Fibroblast of skin of back (primary cell): Measurements from ENCODE around the gene RAB26.
A peak's percentile ranks its signal among the peaks of the same experiment; 100 is the strongest.
"Not testable (repeated sequence)": the region's sequence is repeated elsewhere in the genome, so short reads cannot be mapped to it uniquely, and the experiment has no call there.

Source experiments
- DNase-seq: peaks from one replicate; pipeline ENCODE4 v3.0.0-alpha.2; 2013

Gene RAB26

DNA sequence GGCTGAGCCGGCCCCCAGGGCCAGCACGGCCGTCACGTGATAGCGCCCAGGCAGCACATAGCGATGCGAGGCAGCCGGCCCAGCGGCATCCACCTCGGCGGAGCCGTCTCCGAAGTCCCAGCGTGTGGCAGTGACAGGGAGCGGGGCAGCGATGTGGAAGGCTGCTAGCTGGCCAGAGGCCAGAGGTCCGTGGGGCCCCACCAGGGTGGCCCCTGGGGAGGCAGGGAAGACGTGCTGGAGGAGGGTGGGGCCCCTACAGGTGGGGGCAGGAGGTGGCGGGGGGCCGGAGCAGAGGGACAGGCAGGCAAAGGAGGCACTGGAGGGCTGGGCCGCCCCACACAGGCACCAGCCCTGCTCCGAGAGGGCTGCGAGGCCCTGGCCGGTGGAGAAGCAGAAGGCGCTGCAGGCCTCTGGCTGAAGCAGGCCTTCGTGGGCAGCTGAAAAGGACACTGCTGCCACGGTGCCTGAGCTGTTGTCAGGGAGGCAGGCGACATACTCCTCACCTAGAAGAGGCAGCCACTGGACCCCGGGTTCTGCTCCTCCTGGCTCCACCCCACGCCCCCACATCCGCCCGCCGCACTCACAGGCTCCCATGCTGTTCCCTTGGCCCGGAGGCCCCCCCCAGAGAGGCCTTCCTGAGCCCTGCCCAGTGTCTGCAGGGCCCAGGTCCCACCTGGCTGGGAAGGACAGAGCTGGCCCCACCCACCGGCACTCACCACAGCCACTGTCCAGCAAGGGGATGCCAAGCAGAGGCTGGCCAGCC lies 30.3 kb upstream of the RAB26 start:
- not testable (repeated sequence) for DNase-seq

DNA sequence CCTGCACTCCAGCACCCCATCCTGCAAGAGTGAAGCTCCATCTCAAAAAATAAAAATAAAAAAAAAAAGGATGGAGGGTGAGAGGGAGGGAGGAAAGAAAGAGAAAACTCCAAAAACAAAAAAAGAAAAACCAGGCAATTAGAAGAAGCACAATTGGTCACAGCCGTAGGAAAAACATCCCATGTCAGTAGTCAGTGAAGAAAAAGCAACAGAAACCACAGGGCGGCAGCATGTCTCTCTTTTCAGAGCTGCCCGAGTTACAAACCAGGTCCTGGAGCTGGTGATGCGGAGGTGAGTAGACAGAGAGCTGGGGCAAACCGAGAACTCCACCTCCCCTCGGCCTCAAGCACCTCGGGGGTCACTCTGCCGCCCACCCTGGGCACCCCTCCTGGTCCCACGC lies 27.1 kb upstream of the RAB26 start:
- DNase-seq, result peak; percentile 63

DNA sequence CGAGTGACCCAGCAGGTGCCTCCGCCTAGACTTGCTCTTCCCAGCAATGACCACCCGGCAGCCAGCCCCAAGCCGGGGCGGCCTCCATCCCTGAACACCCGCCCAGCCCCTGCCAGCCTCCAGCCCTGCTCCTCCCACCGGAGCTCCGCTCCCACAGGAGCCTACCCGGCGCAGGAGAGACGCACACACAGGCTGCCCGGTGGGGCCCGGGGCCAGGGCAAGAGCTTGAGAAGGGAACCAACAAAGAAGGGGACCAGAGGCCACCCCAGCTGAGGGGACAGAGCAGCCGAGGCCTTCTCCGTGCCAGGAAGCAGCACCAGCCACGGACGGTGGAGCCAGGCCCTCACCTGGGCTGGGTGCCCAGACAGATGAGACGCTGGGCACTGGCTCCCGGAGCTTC lies 26.6 kb upstream of the RAB26 start:
- DNase-seq, result no peak

DNA sequence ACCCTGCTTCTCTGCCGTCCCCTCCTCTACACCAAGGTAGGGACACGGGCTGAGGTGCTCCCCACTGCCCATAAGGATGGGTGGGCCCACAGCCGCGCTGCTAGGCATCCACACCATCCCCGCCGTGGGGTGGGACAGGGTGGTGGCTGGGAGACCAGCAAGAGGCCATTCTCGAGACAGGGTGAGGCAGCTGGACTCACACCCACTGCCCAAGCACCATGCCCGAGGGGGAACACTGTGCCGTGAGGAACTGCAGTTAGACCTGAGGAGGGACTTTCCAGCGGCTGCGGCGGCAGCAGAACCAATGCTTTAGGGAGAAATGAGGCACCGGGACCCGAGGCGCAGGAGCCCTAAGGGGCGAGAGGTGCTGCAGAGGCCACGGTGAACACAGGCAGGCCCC lies 26.0 kb upstream of the RAB26 start:
- DNase-seq, result no peak

DNA sequence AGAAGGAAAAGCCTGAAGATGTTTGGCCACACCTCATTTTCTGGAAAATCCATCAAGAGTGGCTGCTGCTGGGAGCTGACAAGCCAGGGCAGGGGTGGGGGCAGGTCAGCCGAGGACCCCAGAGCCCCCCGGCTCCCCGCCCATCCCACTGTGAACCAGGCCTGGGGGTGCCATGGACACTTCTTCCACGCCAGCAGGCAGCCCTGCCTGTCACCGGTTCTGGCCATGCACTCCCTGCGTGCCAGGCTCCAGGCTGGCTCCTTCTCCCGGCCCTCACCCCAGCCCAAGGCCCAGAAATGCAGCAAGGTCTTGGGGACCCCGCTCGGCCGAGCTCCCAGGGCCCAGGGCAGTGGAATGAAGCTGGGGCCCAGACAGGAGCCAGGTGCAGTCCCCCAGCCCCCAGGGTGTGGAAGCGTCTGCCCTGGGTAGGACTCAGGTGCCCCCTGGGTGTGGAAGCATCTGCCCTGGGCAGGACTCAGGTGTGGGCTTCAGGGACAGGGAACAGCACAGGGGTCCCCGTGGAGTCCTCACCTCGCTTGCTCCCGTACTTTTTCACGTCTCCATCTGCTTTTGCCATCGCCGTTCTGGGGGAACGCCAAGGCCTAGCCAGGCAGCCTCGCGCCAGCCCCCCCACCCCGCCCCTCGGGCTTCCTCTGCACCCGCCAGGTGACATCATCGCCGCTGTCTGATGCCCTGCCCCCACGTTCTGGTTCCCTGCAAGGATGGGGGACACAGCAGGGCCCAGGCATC lies 25.3 kb upstream of the RAB26 start:
- not testable (repeated sequence) for DNase-seq

DNA sequence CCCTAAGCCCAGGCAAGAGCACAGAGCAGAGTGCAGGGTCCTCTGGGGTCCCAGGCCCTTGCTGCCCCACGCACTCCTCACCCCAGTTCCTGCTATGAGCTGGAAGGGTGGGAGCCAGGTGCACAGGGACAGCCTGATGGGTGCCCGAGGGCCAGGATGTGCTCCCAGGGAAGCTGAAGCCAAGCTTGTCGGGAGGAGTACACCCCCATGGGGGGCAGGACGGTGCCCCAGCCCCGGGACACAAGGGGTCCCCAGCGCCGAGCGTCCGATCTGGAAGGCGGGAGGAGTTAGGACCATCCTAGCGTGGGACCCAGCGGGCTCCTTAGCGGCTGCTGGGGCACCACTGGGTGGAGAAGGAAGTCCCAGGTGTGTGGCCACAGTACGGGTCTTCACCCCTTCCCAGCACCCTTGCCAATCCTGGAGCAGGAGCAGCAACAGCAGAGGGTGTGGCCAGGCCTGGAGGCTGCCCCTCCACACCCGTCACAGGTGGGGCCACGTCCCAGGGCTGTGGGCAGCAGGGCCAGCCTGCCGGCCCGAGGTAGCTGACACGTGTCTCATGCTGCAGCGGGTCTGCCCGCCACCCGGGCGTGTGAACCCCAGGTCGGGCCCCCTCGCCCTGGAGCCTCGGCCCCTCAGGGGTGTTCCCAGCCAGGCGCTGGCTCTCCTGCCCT lies 24.6 kb upstream of the RAB26 start:
- DNase-seq, result not testable (repeated sequence)

DNA sequence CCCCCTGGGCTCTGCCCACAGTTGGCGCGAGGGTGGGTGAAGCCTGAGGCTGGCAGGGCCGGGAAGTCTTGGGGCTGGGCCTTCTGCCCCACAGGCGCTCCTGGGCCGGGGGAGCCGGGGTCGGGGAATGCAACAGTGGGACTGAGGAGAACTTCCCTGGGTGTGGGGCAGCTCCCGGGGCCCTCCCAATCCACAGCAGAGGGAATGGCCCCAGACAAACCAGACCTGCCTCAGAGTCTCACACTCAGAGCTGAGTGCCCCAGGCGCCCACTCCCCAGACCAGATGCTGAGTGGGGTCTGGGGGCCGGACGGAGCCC lies 24.1 kb upstream of the RAB26 start:
- DNase-seq, result not testable (repeated sequence)

DNA sequence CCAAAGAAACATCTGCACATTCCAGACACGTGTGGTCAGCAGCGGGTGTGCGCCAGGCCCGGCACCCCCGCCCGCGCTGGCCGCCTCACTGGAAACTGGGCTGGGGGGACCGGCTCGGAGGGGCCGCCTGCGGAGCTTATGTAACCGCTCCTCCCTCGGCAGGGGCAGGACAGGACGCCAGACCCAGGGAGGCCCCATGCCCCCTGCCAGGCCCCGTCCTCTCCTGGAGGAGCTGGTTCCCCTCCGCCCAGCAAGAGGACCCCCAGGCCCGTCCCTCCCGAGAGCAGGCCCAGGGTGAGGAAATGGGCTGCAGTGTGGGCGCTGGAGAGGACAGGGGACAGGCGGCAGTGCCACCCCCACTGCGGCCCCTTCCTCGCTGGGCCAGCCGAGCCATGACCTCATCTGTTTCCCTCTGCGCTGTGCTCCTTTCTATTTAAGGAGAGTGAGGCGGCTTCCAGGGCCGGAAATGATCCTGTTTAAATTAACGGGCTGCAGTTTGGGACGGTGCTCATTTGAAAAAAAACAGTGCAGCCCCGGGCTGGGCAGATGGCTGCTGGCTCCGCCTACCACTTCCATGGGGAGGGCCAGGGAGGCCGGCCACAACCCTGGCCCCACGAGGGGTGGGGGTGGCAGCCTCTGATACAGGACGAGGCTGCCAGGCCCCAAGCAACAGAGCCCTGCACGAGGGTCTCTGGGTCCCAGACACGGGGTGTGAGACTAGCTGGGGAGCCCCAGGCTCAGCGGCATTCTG lies 23.6 kb upstream of the RAB26 start:
- DNase-seq, result peak; percentile 92

DNA sequence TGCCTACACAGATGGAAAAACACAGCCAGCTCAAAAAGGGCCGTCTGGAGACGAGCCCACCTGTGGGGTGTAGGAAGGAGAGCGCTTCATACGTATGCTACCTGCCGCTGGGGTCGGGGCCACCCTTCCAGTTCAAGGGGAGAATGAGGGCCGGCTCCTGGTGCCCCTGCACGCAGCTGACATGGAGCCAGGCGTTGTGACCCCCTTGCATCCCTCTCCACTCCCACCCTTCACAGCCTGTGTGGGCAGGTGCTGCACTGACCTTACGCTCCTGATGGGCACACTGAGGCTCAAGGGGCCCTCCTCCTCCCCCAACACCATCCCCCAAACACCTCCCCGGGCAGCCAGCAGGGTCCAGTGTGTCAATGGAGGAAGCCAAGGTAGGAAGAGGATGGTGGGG lies 22.8 kb upstream of the RAB26 start:
- DNase-seq, result not testable (repeated sequence)

DNA sequence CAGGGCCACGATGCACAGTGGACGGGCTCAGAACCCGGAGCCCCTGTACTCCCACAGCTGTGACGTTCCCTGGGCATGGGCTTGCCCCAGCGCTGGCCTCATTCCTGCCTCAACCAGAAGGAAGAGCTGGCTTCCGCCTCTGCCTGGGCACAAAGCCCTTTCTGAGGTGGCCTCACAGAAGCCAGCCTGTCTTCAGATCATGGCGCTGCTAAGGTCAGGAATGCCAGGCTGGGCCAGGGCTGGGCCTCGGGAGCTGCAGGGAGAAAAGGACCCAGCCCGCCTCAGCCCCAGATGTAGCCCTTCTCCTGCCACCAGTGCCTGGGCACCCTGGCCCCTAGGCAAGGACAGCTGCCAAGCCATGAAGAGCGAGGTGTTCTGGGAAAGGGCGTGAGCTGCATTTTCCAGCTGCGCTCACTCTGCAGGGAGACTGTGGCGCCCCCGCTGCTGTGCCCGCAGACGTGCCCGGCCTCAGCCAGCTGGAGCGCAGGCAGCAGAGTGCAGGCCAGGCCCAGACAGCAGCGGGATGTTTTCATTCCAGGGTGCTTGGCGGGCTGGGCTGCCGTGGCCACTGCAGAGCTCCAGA lies 22.2 kb upstream of the RAB26 start:
- peak; percentile 53 for DNase-seq

DNA sequence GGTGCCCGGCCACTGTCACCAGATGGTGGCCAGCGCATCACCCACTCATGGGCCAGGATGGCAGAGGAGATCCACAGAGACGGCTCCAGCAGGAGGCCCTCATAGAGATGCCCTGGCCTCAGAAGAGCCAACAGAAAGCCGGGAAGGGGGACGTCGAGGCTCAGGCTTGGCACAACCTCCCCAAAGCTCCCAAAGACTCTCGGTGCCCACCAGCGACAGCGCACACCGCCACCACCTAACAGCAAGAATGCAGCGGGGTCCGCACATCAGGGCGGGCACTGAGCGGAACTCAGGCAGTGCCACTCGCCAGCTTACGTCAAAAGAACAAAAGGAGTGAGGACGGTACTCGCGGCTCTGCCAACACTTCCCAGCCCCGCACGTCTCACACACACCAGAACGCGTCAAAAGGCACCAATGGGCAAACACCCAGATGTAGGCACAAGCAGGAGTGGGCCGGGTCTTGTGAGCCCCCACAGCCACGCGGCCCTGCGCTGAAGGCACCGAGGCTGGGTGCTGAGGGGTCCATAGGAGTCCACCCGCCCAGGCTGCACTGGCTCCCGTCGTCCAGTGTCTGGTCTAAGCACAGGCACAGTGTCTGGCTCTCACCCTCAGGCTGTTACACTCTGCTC lies 21.4 kb upstream of the RAB26 start:
- not testable (repeated sequence) for DNase-seq

DNA sequence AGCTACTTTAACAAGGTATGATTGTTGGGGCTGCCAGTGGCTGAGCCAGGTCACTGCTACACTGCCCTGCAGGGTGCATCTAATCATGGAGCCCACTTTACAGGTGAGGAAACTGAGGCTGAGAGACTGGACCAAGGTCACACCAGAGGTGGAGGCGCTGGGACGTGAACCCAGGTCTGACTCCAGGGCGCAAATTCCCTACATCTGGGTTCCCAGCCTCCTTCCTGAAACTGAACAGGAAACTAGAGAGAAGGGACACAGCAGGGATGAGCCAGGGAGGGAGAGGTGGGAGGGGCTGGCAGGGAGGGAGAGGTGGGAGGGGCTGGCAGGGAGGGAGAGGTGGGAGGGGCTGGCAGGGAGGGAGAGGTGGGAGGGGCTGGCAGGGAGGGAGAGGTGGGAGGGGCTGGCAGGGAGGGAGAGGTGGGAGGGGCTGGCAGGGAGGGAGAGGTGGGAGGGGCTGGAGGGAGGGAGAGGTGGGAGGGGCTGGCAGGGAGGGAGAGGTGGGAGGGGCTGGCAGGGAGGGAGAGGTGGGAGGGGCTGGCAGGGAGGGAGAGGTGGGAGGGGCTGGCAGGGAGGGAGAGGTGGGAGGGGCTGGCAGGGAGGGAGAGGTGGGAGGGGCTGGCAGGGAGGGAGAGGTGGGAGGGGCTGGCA lies 20.7 kb upstream of the RAB26 start:
- DNase-seq, result peak; percentile 75

DNA sequence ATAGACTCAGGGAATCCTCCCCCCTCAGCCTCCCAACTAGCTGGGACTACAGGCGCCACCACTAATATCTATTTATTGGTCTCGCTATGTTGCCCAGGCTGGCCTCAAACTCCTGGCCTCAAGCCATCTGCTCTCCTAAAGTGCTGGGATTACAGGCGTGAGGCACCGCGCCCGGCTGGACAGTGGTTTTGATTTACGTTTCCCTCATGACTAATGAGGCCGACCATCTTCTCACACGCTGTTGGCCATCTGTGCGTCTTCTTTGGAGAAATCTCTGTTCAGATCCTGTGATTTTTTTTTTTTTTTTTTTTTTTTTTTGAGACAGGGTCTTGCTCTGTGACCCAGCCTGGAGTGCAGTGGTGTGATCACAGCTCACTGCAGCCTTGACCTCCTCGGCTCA lies 19.2 kb upstream of the RAB26 start:
- not testable (repeated sequence) for DNase-seq

DNA sequence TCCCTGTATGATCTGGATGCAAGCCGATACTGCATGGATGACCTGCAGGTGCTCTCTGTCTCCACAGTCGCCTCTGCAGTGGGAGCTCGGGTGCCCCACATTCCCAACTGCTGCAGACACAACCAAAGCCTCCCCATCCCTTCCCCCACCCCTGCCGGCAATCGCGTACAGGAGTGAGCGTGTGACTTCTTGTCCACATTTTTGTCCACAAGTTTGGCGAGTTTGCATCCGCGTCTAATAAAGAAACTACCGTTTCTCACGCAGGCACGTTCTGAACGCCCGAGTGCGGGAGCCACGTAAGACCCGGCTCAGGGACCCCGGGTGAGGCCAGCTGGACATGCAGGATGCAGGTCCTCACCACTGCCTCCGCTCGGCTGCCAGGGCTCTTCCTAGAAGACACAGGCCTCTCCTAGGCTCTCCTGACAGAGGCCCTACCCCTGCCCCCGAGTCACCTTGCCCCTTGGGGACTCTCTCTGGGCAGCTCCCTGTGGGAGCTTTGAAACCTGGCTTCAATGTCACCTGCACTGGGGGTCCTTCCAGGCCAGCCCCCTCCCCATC lies 18.5 kb upstream of the RAB26 start:
- DNase-seq, result not testable (repeated sequence)

DNA sequence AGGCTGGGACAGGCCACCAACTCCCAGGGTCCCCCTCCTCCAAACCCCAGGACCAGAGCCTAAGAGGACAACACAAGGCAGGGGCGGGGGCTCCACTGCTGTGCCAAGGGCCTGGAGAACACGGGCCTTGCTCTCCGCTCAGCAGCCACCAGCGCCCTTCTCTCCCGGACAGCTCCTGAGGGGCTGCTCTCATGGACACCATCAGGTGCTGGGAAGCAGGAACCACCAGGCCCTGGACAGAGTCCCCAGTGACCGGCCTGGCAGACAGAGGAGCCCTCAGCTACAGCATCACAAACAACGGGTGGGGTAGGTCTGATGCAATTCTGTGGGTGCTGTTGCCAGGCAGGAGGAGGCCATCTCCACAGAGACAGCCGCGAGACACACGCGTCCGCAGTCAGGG lies 14.6 kb upstream of the RAB26 start:
- DNase-seq, result not testable (repeated sequence)

DNA sequence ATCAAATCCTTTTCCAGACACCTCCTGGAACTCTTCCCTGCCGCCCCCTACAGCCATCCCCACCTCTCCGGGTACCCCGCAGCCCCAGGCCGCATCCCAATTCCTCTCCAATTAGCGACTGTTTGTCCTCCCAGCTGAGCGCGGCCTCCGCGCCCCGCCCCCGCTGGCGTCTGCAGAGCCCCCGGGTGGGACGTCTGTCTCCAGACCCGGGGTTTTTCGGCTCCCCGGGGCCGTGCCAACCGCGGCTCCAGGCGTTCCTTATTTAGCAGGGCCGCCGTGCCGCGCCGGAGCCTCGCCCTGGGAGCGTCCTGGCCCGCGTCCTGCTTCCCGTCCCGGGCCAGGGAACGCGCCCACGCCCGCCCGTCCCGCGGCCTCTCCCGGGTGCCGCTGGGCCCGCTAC lies 13.4 kb upstream of the RAB26 start:
- DNase-seq, result not testable (repeated sequence)

DNA sequence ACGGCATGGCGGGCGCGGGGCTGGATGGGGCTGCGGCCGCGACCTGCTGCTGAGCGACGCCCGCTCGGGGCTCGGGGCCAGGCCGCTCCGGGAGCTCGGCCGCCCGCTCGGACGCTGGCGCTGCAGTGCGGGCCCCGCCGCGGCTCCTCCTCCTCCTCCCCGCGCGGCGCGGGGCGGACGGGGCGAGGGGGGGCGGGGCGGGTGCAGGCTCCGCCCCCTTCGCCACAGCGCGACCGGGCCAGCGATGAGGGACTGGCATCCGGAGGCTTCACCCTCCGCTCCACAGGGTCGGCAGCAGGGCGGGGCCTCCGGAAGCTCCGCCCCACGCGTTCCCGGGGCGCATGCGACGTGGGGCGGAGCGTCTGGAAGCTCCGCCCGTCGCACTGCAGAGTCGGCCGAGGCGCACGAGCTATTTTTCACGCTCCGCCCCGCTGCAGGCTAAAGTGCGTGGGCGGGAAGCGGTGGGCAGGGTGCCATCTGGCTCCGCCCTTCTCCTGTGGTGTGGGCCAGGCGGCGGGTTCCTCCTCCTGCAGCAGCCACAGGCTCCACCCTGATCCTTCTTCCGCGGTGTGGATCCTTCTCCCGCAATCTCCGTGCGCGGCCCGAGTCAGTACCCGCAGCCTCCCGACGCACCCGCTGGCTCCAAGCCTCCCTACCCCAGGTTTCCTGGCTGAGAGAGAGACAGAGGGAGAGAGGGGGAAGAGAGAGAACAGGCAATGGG lies 12.5 kb upstream of the RAB26 start, which contains the start of gene PKD1:
PKD1 (minus strand) TSS at position 129 of the 721 bp plus-strand sequence. CDS start 209 bp downstream, outside the sequence.
- DNase-seq, result peak; percentile 89

DNA sequence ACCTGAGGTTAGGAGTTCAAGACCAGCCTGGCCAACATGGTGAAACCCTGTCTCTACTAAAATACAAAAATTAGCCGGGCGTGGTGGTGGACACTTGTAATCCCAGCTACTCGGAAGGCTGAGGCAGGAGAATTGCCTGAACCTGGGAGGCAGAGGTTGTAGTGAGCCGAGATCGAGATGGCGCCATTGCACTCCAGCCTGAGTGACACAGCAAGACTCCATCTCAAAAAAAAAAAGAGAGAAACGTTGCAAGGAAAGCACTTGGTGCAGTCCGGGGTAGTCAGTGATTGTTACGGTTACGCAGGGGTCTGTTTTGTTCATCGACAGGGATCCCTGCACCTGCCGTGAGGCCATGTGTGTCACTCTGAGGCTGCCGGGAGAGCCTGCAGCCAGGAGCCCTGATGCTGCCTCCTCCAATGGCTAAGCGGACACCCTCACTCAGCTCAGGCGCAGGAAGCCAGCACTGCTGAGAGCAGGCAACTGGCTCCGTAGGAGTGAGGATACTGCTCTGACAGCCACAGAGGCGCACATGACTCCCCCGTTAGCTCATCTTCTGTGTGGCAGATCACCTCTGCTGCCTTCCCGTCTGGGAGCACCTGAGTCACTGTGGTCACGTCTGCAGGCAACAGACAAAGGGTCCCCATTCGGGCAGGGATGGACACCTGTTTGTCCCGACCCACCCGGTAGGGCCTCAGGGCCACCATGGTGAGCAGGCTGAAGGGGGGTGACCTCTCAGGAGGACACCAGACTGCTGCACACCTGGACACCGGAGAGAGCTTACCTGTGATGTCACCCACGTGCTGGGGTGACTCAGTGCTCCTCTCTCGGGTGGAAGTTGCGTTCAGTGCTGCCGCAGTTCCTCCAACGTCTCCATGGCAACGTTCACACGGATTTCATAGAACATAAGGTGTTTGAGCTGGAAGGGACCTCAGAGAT lies 5.2 kb upstream of the RAB26 start:
- no peak for DNase-seq

DNA sequence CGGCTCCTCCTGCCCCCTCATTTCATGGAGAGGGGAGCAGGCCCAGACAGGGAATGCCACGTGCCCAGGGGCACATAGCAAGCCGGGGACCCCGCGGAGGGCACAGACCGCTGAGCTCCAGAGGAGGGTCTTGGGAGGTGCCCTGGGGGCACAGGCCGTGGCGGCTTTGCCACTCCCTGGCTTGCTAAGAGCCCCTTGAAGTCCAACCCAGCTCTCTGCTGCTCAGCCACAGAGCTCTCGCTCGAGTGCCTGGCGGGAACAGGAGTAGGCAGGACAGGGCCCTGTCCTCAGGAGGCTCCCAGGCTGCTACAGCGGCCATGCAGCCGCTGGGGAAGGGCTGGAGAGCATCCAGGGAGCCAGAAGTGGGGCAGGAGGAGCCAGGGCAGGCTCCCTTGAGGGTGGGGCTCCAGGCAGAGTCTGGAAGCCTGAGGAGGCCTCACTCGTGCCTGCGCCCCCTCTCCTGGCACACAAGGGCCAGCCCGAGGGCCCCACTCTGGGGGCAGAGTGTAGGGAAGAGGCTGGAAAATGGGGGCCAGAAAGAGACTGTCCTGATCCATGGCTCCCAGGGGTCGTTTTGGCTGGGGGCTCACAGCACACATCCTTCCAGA lies 4.4 kb upstream of the RAB26 start:
- no peak for DNase-seq
